Measurements from ENCODE around the gene APOBEC3B.
"Not testable (repeated sequence)": the region's sequence is repeated elsewhere in the genome, so short reads cannot be mapped to it uniquely, and the experiment has no call there.

The APOBEC3B gene

GRCh38 chr22:38951734-38952133 is 30.4 kb upstream of the APOBEC3B start:
- DNase-seq (ENCODE audit: low spot score), result no peak

GRCh38 chr22:38952281-38952993 is 29.7 kb upstream of the APOBEC3B start:
- no peak for DNase-seq (ENCODE audit: low spot score)

- no peak for DNase-seq (ENCODE audit: low spot score)
Observed at GRCh38 chr22:38953091-38953490, 29.1 kb upstream of the APOBEC3B start.

DNA sequence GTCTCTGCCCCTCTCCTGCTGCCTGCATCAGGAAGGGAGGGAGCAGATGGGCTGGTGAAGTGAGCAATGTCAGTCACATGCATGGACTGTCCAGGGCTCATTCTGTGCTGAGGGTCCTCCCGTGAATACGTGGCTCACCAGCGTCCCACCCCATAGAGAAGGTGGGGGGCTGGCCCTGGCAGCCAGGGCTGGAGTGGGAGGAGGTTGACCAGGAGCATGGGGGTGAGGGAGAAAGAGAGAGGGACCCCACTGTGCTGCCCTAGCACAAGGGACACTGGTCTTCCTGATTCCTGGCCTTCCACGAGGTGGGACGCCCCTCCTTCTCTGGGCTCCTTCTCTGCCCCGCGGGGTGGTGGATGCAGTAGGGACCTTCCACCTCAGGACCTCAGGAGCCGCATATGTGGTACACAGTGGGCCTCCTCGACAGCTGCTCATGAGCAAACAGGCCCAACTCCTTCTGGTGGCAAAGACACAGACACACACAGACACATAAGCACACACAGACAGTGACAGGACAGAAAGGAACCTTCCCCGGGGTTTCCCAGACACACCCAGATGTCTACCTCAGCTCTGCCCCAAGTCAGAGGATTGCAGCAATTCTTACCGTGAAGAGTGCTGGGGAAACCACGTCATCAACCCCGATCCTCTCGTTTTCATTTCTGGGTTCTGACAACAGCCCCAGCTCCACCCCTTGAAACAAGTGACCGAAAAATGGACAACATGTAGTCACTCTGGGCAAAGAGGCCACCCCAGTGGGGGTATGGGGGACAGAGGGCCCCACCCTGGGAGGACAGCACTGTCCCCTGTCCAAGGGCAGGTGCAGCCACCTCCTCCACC is 28.4 kb upstream of the APOBEC3B start:
- DNase-seq (ENCODE audit: low spot score), result no peak

- DNase-seq (ENCODE audit: low spot score), result no peak
Observed at GRCh38 chr22:38954414-38955043, 27.6 kb upstream of the APOBEC3B start.

- no peak for DNase-seq (ENCODE audit: low spot score)
Observed at GRCh38 chr22:38955250-38955905, 26.8 kb upstream of the APOBEC3B start.

GRCh38 chr22:38955926-38956325 is 26.2 kb upstream of the APOBEC3B start:
- DNase-seq (ENCODE audit: low spot score), result no peak

- DNase-seq (ENCODE audit: low spot score), result no peak
Observed at GRCh38 chr22:38956551-38956950, 25.6 kb upstream of the APOBEC3B start.

DNA sequence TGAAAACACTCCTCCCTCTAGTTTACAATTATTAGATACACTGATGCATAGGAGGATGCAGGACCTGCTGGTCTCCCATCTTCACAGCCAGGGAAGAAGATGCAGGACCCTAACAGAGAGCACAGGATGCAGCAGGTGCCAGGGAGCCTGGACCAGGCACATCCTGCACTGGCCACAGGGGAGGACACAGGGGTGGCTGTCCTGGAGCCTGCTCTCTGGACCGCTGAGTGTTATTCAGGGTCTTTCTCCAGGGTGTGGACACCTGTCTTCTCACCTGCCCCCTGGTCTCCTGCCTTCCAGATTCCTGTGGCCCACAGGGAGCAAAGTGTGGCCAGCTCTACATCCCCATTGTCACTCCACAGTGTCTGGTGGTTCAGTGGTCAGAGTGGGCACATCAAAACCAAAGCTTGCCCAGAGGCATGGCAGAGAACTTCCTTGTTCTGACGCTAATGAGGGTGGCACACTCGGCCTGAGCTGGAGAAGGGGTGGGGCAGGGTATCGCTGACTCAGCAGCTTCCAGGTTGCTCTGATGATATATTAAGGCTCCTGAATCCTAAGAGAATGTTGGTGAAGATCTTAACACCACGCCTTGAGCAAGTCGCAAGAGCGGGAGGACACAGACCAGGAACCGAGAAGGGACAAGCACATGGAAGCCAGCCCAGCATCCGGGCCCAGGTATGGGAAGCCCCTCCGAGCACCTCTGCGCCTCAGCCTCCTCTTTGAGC is 24.9 kb upstream of the APOBEC3B start, which contains the start of gene APOBEC3A:
Gene APOBEC3A, plus strand, starts transcription at position 564 of the 725 bp plus-strand sequence. Its CDS starts 83 bp downstream, at position 647.
- no peak for DNase-seq (ENCODE audit: low spot score)

- DNase-seq (ENCODE audit: low spot score), result no peak
Observed at GRCh38 chr22:38957808-38958650, 24.1 kb upstream of the APOBEC3B start.

GRCh38 chr22:38958651-38958943 is 23.6 kb upstream of the APOBEC3B start:
- DNase-seq (ENCODE audit: low spot score), result not testable (repeated sequence)

- DNase-seq (ENCODE audit: low spot score), result no peak
Observed at GRCh38 chr22:38959590-38959989, 22.6 kb upstream of the APOBEC3B start.

DNA sequence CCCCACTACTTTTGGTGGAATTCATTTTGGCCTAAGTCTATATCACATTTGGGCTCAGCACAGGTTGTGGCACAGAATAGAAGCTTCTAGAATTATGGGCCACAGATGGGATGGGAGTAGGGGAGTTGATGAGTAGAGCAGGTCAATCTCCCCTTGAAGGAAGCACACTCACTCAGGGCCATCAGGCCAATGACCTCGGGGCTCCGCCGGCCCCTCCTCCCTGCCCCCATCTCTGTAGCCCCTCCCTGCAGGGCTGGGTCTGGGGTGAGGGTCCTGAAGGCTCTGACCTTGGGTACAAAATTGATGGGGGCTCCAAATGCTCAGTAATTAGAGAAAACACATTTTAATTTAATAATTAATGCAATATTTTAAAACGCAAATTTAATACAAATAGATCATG is 21.5 kb upstream of the APOBEC3B start:
- DNase-seq (ENCODE audit: low spot score), result not testable (repeated sequence)

DNA sequence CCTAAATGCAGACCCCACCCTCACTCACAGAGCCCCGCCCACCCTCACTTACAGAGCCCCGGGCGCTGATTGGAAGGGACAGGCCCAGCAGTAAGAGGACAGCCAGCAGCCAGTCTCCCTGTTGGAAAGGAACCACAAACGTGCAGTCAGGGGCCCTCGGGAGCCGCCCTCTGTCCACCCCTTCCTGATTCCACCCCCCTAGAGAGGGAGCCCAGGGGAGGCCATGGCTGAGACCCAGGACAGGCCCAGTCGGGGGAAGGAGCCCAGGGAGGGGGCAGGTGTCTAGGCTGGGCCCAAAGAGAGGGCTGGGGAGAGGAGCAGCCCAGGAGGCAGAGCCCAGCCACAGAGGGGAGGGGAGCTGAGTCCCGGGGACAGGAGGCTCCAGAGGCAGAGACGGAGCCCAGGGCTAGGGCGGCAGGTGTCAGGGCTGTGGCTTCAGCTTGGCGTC is 18.8 kb upstream of the APOBEC3B start:
- DNase-seq (ENCODE audit: low spot score), result not testable (repeated sequence)

DNA sequence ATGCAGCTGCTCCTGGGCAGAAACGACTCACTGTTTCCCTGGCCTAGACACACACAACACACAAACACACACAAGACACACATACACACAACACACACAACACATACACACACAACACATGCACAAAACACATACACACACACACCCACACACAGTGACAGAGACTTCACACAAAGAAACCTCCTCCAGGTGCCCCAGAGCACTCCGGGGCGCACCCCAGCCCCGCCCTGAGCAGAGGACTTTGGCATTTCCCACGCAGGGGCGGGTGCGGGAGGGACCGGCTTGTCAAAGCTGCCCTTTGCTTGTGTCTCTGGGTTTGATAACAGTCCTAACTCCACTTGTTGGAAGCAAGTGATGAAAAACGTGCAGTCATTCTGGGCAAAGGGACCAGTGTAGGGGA is 18.3 kb upstream of the APOBEC3B start:
- no peak for DNase-seq (ENCODE audit: low spot score)

DNA sequence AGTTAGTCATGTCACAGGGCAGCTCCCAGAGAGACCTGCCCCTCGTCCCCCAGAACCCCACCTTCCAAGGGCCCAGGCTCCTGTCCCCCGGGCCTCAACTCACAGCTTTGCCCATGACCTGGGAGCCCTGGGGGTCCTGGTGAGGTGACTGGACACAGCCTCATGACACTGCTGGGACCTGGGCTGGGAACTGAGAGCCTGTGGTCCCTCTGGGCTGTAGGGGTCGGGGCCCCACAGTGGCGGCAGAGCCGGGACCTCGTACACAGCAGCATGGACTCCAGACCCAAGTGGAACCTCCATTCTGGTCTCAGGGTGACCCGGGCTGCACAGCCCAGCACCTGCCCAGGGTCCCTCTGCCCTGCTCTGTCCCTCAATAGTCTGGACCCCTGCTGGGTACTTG is 17.8 kb upstream of the APOBEC3B start:
- no peak for DNase-seq (ENCODE audit: low spot score)

DNA sequence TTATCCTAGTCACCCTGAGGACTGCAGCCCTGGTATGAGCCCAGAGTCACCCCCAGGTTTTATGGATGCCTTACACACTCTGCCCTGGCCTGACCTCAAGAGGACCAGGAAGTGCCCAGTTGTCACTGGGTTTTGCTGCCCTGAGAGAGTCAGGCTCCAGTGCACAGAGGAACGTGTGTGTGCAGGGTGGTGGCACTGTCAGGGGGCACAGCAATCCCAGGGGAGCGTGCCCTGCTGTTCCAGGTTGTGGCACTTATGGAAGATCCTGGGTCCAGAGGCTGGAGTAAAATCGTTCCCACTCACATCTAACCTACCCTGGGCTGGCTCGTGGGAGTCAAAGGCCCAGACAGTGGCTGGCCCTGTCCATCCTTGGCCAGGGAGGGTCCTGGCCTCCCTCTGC is 17.2 kb upstream of the APOBEC3B start:
- DNase-seq (ENCODE audit: low spot score), result no peak

GRCh38 chr22:38965614-38966379 is 16.4 kb upstream of the APOBEC3B start:
- DNase-seq (ENCODE audit: low spot score), result no peak

DNA sequence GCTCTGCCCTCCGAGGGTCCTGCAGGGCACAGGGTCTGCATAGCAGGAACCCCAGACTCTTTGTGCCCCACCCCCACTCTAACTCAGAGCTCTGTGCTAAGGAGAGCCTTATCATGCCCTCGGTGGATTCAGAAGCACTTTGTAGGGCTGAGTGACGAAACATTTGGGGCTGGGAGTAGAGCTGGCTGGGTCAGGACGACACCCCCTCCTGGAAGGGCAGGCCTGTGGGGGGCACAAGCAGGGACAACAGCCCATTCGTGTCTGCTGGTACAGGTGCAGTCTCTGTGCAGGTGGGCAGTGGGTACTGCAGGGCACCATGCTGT is 15.8 kb upstream of the APOBEC3B start:
- no peak for DNase-seq (ENCODE audit: low spot score)

GRCh38 chr22:38966942-38967341 is 15.2 kb upstream of the APOBEC3B start:
- DNase-seq (ENCODE audit: low spot score), result no peak

Measured in hepatic stellate cell (primary cell).